CD4-positive, alpha-beta T cell treated with Interleukin-15 for 4 hours (primary cell): ENCODE results near the gene NKAIN2.
A peak's percentile ranks its signal among the peaks of the same experiment; 100 is the strongest.

Experiments used
- DNase-seq: peaks from one replicate; pipeline ENCODE4 v3.0.0-alpha.2; 2020; ENCODE audit warnings: low spot score

NKAIN2 gene

GRCh38 chr6:123803504-123804013 lies at the start of gene NKAIN2:
TSS of gene NKAIN2 (plus strand) at chr6:123803865.
- DNase-seq: no peak

GRCh38 chr6:123759472-123759871 lies 44.2 kb upstream of the NKAIN2 start:
- DNase-seq: no peak

GRCh38 chr6:123763904-123764303 lies 39.8 kb upstream of the NKAIN2 start:
- no peak for DNase-seq

- DNase-seq: no peak
These were observed 38.9 kb upstream of the NKAIN2 start for GRCh38 chr6:123764722-123765121.

- no peak for DNase-seq
These were observed 34.7 kb upstream of the NKAIN2 start for GRCh38 chr6:123768921-123769320.

GRCh38 chr6:123769431-123769830 lies 34.2 kb upstream of the NKAIN2 start:
- DNase-seq: no peak

- DNase-seq: no peak
These were observed 33.3 kb upstream of the NKAIN2 start for GRCh38 chr6:123770247-123770949.

- no peak for DNase-seq
These were observed 32.5 kb upstream of the NKAIN2 start for GRCh38 chr6:123771126-123771525.

GRCh38 chr6:123777563-123777962 lies 26.1 kb upstream of the NKAIN2 start:
- no peak for DNase-seq

GRCh38 chr6:123780021-123780420 lies 23.6 kb upstream of the NKAIN2 start:
- no peak for DNase-seq

- DNase-seq: no peak
These were observed 19.3 kb upstream of the NKAIN2 start for GRCh38 chr6:123784330-123784729.

GRCh38 chr6:123785039-123785438 lies 18.6 kb upstream of the NKAIN2 start:
- DNase-seq: no peak

- DNase-seq: no peak
These were observed 15.3 kb upstream of the NKAIN2 start for GRCh38 chr6:123788319-123788718.

GRCh38 chr6:123794190-123794589 lies 9.5 kb upstream of the NKAIN2 start:
- no peak for DNase-seq

- DNase-seq: no peak
These were observed 8.9 kb upstream of the NKAIN2 start for GRCh38 chr6:123794799-123795198.

- no peak for DNase-seq
These were observed 2.6 kb upstream of the NKAIN2 start for GRCh38 chr6:123801067-123801466.

GRCh38 chr6:123802351-123802696 lies 1.3 kb upstream of the NKAIN2 start:
- no peak for DNase-seq

- DNase-seq: peak; percentile 42
These were observed 765 bp upstream of the NKAIN2 start for GRCh38 chr6:123802697-123803503.

- no peak for DNase-seq
These were observed 535 bp downstream of the NKAIN2 start for GRCh38 chr6:123804014-123804786.

GRCh38 chr6:123804787-123805540 lies 1.3 kb downstream of the NKAIN2 start:
- DNase-seq: no peak

- DNase-seq: no peak
These were observed 2.3 kb downstream of the NKAIN2 start for GRCh38 chr6:123805921-123806320.

GRCh38 chr6:123806561-123806960 lies 2.9 kb downstream of the NKAIN2 start:
- no peak for DNase-seq
